HUDEP-2 (cell line): Measurements from ENCODE around the gene MPC1.
"Not testable (repeated sequence)": the region's sequence is repeated elsewhere in the genome, so short reads cannot be mapped to it uniquely, and the experiment has no call there.

ENCODE experiments used
- DNase-seq, 76 experiments: peaks; one replicate each; lab custom pipeline; 2025; ENCODE audit not compliant: unreplicated experiment in 76 of 76; lab: John Stamatoyannopoulos, UW

Gene MPC1

DNA sequence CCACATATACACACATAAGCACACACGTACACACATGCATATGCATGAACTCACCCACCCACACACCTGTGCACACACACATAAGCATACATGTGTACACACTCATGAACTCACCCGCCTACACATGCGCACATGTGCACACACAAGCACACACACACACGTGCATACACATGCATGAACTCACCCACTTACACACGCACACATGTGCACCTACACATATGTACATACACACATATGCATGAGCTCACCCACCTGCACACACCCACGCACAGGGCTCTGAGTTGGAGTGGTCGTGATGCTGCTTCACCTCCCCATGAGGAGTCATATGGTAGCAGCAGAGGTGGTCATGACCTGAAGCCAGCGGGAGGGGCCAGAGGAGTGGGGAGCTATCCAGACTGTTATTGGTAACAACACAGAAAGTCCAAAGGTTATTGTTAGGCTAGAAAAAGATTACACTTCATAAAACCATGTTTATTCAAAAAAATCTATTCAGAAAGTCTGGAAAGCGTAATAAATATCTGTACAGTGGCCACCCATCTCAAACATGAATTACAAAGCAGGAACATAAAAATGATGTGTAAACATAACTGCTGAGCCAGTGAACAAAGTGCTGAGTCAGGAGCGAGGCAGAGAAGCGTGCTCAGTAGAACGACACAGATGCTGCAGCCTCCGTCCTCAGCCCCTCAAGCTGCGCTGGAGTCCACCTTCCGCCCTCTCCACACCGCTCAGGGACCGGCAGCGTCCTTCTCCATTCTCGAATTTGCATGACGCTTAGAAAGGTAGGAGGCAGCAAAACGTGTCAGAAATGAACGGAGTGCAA, 26.4 kb upstream of the MPC1 start:
- no peak for DNase-seq

DNA sequence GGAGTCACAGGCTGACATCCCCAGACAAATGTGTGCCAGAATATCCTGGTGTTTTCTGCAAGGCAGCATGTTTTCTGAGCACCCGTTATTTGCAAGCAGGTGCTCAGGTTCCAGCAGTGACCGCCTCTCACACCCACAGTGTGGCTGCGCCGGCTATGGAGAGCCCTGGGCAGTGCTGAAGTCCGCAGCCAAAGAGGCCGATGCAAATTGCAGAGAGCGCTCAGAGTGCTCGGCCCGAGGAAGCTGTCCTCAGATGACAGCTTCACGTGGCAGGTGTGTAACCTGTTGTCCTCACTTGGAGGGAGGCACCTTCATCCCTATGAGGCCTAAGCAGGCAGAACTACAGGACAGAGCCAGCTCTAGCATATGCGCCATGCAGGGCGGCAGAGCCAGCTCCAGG, 23.5 kb upstream of the MPC1 start:
- DNase-seq: no peak

DNA sequence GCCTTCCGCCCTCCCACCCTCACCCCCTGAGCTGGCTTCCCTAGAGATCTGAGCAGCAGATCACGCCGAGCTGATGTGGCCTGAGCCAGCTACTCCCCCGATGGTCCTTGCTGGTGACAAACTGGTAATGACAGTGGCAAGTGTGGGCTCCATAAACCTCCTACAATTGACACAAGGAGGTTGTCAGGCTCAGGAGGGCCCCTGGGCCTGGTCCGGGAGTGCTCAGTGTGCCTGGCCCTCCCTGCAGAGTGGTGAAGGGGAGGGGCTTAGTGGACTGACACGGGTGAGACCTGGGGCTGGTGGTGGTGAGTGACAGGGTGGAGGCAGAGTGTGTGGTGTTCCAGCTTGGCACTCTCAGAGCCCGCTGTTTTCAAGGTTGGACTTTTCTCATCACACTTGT, 22.6 kb upstream of the MPC1 start:
- DNase-seq: no peak

DNA sequence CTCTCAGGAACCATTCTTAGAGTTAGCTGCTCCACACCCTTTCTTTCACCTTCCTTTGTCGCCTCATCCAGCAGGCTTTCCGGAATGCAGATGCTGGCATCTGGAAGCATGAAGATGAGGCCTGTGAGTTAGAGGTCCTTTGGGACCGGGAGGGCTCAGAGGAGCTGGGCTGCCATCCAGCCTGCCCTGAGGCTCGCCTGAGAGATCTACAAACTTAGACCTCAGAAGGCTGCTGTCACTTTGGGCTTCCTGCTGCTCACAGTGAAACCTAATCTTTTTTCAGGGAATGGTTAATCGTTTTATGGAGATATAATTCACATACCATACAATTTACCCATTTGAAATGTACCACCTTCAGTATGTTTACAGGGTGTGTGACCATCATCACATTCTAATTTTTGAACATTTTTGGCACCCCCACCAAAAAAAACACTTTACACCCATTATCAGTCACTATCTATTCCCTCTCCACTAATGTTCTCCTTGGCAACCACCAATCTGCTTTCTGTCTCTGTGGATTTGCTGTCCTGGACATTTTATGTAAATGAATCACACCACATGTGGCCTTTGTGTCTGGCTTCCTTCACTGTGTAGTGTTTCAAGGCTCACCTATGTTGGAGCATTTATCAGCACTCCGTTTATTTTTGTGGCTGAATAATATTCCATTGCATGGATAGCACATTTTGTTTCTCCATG, 20.0 kb upstream of the MPC1 start:
- DNase-seq: no peak

DNA sequence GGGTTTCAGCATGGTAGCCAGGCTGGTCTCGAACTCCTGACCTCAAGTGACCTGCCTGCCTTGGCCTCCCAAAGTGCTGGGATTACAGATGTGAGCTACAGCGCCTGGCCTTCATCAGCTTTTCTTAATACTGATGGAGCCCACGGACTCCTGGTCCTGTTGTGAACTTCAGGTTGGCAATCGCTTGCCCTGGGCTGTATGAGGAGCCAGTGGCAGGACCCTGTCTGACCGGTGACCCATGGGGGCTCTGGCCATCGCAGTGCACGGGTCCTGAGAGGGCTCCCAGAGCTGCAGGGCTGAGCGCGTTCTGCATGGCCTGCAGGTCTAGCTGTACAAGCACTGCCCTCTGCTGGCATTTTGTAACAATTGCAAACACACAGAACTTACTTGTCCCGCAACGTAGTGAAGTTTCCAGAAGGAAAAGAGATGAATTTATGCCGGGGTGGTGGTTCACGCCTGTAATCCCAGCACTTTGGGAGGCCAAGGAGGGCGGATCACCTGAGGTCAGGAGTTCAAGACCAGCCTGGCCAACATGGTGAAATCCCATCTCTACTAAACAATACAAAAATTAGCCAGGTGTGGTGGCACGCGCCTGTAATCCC, 18.0 kb upstream of the MPC1 start:
- peak in 47 of 76 experiments; percentile 4 to 67 (median 32) for DNase-seq

DNA sequence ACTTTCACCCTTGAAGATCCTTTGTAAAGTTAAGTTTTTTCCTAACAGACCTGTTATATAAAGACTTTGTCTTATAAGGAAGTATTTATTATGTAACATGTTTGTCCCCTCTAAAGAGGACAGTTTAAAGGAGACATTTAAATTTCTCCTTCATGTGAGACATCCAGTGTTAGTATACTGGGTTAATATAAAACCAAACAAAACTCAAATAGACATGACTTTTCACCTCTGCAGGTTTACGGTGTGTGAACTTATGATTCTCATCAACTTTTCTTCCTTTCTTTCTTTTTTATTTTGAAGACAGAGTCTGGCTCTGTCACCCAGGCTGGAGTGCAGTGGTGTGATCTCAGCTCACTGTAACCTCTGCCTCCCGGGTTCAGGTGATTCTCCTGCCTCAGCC, 17.4 kb upstream of the MPC1 start:
- no peak for DNase-seq

DNA sequence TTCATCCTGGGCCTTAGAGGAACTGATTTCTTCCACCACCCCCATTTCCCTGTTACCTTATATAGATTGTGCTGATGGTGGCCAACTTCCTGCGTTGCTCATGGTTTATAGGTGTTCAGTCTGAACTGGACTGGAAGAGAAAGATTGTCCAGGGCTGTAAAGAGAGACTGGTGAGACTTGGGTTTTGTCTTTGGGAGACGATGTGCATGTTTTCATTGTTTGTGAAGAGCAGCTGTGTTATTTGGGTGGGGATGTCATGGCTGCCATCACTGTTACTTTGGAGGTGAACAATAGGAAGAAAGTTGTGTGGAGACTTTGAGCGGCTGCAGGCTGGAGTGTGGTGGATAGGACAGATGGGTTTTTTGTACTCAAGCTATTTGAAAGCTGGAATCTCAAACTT, 15.6 kb upstream of the MPC1 start:
- no peak for DNase-seq

DNA sequence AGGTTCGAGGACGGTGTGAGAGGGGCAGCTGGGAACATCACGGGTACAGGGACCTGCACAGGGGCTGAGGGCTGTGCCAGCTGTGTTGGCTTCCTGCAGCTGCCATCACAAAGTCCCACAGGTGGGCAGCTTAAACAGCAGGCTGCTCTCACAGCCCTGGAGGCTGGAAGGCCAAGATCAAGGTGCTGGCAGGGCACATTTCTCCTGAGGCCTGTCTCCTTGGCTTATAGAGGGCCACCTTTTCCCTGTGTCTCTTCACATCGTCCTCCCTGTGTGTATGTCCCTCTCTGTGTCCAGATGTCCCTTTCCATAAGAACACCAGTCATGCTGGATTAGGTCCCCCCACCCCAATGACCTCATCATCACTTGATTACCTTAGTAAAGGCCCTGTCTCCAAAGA, 15.1 kb upstream of the MPC1 start:
- DNase-seq: no peak

DNA sequence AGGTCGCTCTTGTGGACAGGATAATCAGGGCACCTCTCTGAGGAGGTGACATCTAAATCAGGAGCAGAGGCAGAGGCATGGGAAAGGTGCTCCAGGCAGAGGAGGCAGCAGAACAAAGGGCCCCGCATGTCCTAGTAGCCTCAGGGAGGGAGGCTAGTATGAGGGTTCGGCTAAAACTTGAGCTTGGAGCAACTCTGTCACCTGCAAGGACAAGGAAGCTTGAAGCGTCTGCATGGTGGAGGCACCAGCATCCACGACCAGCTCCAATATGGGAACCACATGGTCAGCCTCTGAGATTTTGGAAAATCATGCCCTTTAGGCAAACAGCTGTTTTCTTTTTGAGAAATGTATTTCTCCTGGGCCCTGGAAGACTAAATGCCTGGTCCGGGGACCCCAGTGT, 13.0 kb upstream of the MPC1 start:
- DNase-seq: no peak

DNA sequence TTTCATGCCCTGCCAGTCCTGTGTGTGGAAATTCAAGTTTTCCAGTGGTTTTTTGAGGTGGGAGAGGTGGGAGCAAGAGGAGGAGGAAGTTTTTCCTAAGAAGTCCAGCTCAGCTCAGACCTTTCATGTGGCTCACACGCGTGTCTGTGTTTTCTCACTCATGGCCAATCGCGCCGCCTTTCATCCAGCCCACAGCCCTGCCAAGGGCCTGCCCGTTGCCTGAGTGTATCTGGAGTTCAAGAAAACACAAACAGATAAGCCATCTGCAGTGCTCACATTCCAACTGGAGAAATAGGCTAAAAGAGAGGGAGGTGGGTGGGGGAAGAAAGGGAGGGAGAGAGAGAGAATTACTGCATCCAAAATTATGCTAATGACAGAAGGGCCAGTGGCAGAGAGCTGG, 12.6 kb upstream of the MPC1 start:
- DNase-seq: no peak

DNA sequence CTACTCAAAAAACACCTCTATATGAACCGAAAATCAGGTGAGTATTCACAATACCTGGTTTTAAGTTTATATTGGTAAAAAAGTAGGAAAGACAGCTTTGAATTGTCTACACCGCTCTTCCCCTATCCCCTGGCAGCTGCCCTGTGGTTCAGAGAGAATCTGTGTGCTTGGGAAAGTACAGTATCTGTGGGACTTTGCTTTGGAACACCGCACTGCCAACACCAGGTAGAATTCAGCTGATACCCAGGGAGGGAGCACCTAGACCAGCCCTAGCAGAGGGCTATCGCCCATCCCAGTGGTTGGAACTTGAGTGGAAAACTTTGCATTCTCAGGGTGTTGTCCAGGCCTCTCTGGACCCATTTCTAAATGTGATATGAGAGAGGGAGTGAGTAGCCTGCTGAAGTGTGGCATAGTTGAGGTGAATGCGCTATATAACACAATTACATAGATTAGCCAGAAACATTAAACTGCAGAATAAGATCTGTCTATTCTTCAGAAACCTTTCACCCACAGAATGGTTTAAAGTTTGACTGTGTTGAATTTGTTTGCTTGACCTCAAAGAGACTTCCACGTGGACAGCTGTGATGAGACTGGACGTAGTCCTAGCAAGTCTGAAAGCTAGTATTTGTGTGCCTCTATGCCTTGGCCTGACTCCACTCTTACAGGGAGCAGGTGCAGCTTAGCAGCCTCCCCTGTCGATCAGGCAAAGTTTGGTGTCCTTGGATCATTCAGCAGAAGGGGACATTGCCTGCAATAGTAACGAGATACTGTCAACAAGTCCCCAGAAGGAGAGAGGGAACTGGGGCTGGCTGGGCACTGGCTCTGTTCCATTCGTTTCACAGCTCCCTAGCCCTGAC, 11.5 kb upstream of the MPC1 start:
- DNase-seq: no peak

DNA sequence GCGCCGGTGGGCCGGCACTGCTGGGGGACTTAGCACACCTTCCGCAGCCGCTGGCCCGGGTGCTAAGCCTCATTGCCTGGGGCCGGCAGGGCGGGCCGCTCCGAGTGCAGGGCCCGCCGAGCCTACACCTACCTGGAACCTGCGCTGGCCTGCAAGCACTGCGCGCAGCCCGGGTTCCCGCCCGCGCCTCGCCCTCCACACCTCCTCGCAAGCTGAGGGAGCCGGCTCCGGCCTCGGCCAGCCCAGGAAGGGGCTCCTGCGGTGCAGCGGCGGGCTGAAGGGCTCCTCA, 10.7 kb upstream of the MPC1 start:
- no peak for DNase-seq

DNA sequence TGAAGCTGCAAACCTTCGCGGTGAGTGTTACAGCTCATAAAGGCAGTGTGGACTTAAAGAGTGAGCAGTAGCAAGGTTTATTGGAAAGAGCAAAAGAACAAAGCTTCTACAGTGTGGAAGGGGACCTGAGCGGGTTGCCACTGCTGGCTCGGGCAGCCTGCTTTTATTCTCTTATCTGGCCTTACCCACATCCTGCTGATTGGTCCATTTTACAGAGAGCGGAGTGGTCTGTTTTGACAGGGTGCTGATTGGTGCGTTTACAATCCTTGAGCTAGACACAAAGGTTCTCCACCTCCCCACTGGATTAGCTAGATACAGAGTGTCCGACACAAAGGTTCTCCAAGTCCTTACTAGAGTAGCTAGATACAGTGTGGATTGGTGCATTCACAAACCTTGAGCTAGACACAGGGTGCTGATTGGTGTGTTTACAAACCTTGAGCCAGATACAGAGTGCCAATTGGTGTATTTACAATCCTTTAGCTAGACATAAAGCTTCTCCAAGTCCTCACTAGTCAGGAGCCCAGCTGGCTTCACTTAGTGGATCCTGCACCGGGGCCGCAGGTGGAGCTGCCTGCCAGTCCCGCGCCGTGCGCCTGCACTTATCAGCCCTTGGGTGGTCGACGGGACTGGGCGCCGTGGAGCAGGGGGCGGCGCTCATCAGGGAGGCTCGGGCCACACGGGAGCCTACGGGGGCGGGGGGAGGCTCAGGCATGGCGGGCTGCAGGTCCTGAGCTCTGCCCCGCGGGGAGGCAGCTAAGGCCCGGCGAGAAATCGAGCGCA, 10.2 kb upstream of the MPC1 start:
- not testable (repeated sequence) for DNase-seq

DNA sequence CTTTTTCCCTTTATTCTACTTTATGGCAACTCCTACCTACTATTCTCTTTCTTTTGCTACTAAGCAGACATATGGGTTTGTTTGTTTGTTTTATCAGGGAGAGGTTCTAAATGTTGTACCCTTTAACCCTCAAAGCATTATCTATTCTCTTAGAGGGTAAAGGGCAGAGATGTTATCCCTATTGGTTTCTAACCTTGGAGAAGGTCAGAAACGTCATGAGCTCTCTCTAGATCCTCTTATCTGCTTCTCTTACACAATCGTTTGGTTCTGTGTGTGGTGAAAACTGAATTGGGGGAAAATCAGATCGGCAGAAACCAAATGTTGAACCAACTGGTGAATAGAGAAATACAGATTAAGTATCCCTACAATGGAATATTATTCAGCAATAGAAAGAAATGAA, 6.4 kb upstream of the MPC1 start:
- no peak for DNase-seq

DNA sequence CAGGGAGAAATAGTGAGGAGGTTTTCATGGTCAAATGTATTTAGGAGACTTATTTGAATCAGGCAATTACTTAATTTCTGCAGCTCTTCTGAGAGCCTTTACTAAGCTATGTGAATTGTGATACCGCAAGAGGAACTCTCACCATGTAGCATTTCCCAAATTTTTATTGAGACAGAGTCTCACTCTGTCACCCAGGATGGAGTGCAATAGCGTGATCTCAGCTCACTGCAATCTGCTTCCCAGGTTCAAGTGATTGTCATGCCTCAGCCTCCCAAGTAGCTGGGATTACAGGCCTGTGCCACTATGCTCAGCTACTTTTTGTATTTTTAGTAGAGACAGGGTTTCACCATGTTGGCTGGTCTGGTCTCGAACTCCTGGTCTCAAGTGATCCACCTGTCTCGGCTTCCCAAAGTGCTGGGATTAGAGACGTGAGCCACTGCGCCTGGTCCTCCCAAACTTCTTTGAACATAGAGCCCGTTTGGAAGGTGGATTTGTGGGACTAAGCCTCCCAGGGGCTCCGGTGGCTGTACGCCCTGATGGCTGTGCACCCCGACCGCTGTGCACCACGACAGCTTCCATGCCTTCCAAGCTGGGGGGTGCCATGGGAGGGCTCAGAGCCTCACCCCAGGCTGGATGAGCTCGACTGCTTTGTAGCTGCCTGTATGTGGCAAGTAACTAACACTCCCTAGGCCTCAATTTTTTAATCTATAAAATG, 5.7 kb upstream of the MPC1 start:
- no peak for DNase-seq

DNA sequence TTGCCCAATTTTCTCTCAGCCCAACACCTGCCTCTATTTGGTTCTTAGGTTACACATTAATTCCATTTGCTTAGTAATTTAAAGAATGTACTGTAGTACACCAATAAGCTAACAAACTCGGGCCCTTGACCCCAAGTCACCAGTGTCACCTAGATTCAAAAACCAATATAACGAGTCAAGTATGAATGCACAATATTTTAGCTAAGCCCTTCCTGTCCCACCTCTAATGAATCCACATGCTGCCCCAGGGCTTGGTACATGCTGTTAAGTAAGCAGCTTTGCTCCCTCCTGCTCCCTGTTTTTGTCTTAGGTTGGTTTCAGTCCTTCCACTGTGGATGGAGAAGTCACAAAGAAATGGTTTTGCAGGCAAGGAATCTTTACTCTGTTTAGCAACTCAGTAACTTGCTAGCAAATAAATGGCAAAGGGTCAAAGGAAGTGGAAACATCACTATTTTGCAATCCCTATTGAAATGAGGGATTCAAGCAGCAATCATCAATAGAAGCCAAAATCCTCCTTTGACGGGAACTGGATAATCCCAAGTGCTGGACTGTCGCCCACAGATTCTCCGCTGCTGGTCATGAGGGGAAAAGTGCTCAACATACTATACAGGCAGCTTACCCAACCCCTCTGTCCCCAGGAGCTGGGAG, 5.0 kb upstream of the MPC1 start:
- DNase-seq: no peak

DNA sequence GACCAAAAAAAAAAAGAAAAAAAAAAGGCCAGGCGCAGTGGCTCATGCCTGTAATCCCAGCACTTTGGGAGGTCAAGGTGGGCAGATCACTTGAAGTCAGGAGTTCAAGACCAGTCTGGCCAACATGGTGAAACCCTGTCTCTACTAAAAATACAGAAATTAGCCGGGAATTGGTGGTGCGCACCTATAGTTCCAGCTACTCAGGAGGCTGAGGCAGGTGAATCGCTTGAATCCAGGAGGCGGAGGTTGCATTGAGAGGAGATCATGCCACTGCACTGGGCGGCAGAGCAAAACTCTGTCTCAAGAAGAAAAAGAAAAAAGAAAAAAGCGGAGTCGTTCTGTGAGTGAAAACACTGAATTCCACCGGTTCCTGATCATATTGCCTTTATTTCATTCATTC, 4.4 kb upstream of the MPC1 start:
- DNase-seq: not testable (repeated sequence)

DNA sequence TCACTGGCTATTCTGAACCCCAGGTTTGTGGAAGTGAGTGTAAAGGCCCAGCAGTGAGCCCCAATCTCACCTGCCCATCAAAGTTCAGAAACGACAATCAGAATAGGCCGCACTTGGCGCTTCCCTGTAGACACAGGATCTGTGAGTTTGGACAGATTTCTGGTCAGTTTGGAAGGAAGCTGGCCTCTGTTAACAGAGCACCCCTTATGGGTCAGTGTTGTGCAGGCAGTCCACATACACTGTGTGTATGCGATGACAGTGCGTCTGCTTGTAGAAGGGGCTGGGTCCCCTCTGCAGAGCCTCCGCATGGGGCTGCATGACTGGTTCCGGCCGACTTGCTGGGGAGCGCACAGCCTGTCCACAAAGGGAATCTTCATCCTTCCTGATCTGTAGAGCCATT, 3.4 kb upstream of the MPC1 start:
- DNase-seq: no peak

DNA sequence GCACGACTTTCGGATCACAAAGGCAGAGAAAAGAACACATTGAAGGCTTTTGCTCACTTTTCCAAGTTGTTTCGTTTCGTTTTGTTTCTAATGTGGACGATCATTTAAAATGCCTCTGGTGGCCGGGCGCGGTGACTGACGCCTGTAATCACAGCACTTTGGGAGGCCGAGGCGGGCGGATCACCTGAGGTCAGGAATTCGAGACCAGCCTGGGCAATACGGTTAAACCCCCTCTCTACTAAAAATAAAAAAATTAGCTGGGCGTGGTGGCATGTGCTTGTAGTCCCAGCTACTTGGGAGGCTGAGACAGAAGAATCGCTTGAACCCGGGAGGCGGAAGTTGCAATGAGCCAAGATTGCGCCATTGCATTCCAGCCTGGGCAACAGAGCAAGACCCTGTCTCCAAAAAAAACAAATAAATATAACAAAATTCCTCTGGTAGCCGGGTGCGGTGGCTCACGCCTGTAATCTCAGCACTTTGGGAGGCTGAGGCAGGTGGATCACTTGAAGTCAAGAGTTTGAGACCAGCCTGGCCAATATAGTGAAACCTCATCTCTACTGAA, 1.1 kb upstream of the MPC1 start:
- DNase-seq: peak in 31 of 76 experiments; percentile 14 to 77 (median 46)
